ENCODE results near the gene STK24.

DNA sequence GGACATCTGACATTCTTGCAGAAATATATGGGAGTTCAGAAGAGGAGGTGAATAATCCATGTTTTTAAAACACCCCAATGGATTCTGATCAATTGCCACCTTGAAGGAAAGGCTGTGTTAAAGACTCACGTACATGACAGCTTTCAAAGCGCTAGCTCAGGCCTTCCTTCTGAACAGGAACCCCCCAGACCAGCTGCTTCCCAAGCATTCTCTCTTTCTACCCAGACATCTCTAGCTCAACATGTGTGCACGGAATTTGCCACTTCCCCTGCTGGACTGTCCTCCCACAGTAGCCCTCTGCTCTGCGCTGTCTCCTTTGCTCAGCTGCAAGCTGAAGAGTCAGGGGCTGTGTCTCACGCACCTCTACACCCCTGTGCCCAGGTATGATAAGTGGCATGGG is 54.5 kb downstream of the STK24 start:
- TF ChIP-seq, protein P1, sequence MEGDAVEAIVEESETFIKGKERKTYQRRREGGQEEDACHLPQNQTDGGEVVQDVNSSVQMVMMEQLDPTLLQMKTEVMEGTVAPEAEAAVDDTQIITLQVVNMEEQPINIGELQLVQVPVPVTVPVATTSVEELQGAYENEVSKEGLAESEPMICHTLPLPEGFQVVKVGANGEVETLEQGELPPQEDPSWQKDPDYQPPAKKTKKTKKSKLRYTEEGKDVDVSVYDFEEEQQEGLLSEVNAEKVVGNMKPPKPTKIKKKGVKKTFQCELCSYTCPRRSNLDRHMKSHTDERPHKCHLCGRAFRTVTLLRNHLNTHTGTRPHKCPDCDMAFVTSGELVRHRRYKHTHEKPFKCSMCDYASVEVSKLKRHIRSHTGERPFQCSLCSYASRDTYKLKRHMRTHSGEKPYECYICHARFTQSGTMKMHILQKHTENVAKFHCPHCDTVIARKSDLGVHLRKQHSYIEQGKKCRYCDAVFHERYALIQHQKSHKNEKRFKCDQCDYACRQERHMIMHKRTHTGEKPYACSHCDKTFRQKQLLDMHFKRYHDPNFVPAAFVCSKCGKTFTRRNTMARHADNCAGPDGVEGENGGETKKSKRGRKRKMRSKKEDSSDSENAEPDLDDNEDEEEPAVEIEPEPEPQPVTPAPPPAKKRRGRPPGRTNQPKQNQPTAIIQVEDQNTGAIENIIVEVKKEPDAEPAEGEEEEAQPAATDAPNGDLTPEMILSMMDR (IDR thresholded peaks at IDR 0.05), result no peak
- no peak for TF ChIP-seq POLR2A (IDR thresholded peaks at IDR 0.05)

Data from upper lobe of left lung (tissue), 4 donors.